ENCODE results near the gene TENM3.
A peak's percentile ranks its signal among the peaks of the same experiment; 100 is the strongest.

The TENM3 gene

GRCh38 chr4:182569561-182569960, 326.4 kb downstream of the TENM3 start:
- no peak for DNase-seq (ENCODE audit: low spot score)

DNA sequence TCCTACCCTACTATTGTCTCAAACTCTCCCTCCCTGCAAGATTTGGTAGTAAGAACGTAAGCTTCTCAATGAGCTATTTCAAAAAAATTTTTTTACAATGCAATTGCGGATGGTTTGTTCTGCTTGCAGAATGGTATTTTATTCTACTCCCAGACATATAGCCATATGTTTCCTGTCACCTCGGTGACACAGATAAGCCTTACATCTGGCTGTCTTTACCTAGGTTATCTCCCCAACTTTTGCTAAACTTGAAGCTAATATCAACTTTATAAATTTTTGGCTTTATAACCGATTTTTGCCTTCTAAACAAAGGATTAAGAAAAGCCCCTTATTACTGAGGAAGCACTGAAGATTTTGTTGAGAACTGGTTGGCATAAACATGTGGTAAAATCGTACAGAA, 331.5 kb downstream of the TENM3 start:
- DNase-seq (ENCODE audit: low spot score) = no peak

GRCh38 chr4:182575225-182575624, 332.0 kb downstream of the TENM3 start:
- no peak for DNase-seq (ENCODE audit: low spot score)

DNA sequence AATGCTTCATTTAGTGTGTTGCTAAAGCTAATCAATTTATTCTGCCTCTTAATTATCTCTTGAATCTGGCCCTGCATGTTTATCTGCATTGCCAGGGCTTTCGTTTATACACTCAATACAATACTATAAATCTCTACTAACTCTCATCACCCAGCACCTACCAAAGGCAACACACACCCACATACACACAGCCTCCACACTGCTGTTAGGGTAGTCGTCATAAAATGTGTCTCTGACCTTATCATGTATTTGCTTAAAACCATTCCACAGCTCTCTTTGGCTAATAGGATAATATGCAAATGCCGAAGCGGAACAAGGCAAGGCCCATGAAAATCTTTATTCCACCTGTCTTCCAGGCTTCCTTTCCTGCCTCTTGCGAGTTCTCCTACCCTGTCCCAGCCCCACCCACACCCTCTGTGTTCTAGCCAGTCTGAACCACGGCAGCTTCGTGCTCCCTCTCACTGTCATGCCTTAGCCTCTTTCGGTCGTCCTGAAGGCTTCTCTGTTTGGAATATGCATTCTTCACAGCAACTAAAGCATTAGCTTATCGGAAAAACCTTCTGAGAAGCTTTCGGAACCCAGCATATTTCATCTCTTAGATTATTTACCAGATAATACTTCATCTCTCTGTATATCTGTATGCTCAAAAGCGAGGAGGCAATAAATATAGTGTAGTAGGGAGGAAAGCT, 333.5 kb downstream of the TENM3 start:
- no peak for DNase-seq (ENCODE audit: low spot score)

- no peak for DNase-seq (ENCODE audit: low spot score)
Observed at GRCh38 chr4:182577411-182577810, 334.2 kb downstream of the TENM3 start.

- DNase-seq (ENCODE audit: low spot score) = no peak
Observed at GRCh38 chr4:182578402-182578801, 335.2 kb downstream of the TENM3 start.

DNA sequence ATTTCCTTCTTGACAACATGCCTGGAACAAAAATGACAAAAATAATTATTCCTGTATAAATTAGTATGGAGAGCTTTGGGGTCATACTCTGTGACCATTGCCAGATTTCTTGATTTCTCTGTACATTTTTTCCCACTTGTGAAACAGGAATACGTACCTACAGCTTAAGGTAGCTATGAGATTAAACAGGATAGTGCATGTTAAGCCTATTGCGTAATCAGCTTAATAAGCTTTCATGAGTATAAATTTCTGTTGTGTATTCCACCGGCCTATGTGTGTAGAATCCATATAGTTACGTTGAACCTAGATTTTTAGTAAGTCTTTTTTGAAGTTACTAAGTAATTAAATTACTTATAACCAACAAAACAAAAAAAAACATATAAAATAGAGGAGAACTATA, 339.0 kb downstream of the TENM3 start:
- DNase-seq (ENCODE audit: low spot score) = no peak

- DNase-seq (ENCODE audit: low spot score) = no peak
Observed at GRCh38 chr4:182583703-182584415, 340.7 kb downstream of the TENM3 start.

- peak; percentile 25 for DNase-seq (ENCODE audit: low spot score)
Observed at GRCh38 chr4:182585321-182585720, 342.1 kb downstream of the TENM3 start.

DNA sequence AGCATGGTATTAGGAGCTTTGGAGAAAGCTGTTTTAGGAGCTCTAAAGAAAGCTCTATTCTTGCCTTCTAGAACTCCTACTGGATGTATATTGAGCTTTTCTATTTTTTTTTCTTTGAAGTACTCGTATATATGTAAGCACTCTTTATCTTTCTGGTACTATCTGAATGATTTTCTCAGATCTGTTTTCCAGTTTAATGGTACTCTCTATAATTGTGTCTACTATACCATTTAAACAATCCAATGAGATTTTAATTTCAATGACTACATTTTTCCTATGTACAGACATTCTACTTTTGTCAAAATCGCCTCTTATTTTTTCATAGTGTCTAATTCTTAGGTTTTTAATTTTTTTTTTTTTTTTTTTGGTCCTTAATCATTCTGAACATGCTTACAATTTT, 345.9 kb downstream of the TENM3 start:
- DNase-seq (ENCODE audit: low spot score) = no peak

GRCh38 chr4:182593402-182593801, 350.2 kb downstream of the TENM3 start:
- DNase-seq (ENCODE audit: low spot score) = no peak

GRCh38 chr4:182593864-182594263, 350.7 kb downstream of the TENM3 start:
- no peak for DNase-seq (ENCODE audit: low spot score)

DNA sequence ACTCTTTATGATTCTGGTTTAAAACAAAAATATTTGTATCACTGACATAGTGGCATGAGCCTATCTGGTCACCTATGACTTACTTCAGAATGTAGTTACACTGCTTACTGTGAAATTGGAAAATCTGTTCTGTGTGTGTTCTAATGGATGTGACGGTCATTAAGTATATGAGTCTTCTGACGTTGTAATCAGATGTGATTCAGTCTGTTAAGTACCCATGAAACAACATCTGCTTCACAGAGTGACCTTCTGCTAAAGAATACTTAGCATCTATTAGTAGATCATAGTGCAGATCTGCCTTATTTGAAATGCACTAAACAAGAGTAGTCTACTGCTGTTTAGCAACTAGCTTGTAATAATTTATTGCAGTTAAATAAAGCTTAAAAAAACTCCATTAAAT, 356.9 kb downstream of the TENM3 start:
- DNase-seq (ENCODE audit: low spot score) = no peak

GRCh38 chr4:182600856-182601255, 357.7 kb downstream of the TENM3 start:
- DNase-seq (ENCODE audit: low spot score) = no peak

DNA sequence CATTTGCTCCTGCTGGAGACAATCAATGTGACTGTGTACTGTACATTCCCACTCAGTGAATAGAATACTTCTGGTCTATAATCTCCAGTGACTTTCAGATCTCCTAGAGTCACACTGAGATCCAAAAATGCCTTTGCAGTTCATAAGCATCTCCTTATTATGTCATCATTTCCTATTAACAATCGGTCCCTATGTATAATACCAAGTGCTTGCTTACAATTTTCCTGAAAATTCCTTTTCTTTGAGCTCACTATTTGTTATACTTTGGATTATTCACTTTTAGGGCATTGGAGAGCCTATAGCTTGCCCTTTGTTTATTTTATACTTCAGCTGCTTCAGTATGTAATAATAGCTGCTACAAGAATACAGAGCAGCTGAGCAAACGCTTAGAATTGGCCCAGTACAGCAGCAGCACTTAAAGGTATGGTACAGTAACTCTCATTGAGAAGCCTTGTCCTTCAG, 361.0 kb downstream of the TENM3 start:
- no peak for DNase-seq (ENCODE audit: low spot score)

DNA sequence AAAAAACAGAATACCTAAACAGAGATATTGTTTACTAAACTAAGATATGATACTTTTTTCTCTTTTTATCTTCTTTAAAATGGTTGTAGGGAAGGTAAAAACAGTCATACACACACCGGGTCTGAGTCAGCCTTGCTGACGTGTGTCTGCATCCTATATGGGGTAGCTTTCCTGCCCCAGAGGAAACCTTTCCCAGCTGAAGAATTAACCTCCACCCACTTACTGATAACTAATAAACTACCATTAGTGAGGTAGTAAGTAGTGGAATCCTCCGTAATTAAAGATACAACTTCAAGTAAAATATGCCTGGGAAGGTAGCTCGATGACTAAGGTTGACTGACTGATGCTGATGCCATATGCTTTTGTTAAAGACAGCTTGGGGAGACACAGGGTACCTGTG, 361.8 kb downstream of the TENM3 start:
- no peak for DNase-seq (ENCODE audit: low spot score)

- DNase-seq (ENCODE audit: low spot score) = no peak
Observed at GRCh38 chr4:182608525-182608924, 365.3 kb downstream of the TENM3 start.

DNA sequence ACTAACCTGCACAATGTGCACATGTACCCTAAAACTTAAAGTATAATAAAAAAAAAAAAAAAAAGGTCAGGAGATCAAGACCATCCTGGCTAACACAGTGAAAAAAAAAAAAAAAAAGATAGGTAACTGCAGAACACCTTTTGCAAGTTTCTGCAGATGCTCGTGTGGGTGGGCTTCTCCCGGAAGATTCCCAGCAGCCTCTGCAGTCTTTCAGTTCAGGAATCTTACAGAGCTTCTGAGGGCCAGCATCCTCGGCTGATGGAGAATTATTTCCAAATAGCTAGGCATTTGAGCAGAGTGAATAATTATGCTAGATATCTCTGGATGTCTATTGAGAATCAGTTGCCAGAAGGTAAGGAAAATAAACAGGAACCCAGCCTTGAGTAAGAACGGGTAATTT, 373.3 kb downstream of the TENM3 start:
- no peak for DNase-seq (ENCODE audit: low spot score)

- no peak for DNase-seq (ENCODE audit: low spot score)
Observed at GRCh38 chr4:182619660-182620059, 376.5 kb downstream of the TENM3 start.

DNA sequence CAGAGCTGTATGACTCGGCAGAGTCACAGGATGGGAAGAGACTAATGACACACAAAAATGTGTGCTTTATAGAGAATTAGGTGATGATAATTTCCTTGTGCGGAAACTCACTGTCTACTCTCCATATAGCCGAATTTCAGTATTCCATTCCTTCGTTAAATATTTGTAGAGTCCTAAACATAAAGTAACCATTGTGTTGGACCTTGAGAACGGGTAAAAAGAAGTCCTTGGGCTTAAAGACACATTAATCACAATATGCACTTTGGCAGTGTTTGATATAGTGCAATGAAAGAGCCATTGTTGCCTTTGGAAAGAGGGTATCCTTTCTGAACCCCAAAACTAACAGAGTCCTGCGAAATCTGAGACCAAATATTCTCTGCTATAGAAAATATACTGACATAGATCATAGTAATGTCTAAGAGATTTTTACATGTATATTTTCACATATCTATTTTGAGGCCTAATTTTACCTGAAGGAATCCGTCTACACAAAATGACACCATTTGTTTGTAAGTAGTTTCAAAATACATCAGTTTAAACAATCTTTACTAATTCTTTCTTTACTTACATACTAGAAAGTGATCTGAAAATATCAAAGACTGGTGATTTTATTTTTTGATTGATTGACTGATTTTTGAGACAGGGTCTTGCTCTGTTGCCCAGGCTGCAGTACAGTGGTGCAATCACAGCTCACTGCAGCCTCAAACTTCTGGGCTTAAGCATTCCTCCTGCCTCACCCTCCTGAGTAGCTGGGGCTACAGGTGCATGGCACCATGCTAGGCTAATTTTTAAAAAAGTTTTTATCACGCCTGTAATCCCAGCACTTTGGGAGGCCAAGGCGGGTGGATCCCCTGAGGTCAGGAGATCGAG, 377.1 kb downstream of the TENM3 start:
- no peak for DNase-seq (ENCODE audit: low spot score)

GRCh38 chr4:182624281-182624680, 381.1 kb downstream of the TENM3 start:
- no peak for DNase-seq (ENCODE audit: low spot score)

DNA sequence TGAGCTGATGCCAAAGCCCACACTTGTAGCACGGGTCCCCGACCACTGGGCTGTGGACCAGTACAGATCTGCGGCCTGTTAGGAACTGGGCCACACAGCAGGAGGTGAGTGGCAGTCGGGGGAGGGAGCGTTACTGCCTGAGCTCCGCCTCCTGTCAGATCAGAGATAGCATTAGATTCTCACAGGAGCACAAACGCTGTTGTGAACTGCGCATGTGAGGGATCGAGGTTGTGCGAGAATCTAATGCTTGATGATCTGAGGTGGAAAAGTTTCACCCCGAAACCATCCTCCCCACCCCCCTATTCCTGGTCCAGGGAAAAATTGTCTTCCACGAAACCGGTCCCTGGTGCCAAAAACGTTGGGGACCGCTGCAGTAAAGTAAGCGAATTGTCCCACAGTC, 382.0 kb downstream of the TENM3 start:
- no peak for DNase-seq (ENCODE audit: low spot score)

- no peak for DNase-seq (ENCODE audit: low spot score)
Observed at GRCh38 chr4:182627996-182628395, 384.8 kb downstream of the TENM3 start.
